NCI-H524 (cell line): ENCODE data around the gene EEFSEC.
A peak's percentile ranks its signal among the peaks of the same experiment; 100 is the strongest.

Experiments used
- DNase-seq, 2 experiments: peaks; one replicate each; lab custom pipeline; 2025; lab: John Stamatoyannopoulos, UW

EEFSEC gene

GRCh38 chr3:128153156-128154041 is at the start of gene EEFSEC:
Gene EEFSEC (plus strand): TSS chr3:128153481. CDS start chr3:128153508, 27 bp downstream.
- DNase-seq = peak; percentile 73 to 94

- DNase-seq = no peak
These were observed 45.4 kb upstream of the EEFSEC start for GRCh38 chr3:128107834-128108233.

- DNase-seq = no peak
These were observed 42.1 kb upstream of the EEFSEC start for GRCh38 chr3:128111147-128111546.

GRCh38 chr3:128112357-128112968 is 40.8 kb upstream of the EEFSEC start:
- no peak for DNase-seq

GRCh38 chr3:128113817-128114794 is 39.2 kb upstream of the EEFSEC start:
- no peak for DNase-seq

GRCh38 chr3:128122013-128122412 is 31.3 kb upstream of the EEFSEC start:
- no peak for DNase-seq

- DNase-seq = peak in 1 of 2 experiments; percentile 40
These were observed 30.1 kb upstream of the EEFSEC start for GRCh38 chr3:128123156-128123537.

- DNase-seq = peak; percentile 99
These were observed 29.5 kb upstream of the EEFSEC start, which contains the start of gene RUVBL1 for GRCh38 chr3:128123538-128124368. Gene RUVBL1 (minus strand): TSS chr3:128123812. CDS start chr3:128123724, 88 bp downstream.

GRCh38 chr3:128127236-128127635 is 26.0 kb upstream of the EEFSEC start:
- no peak for DNase-seq

GRCh38 chr3:128128251-128128650 is 25.0 kb upstream of the EEFSEC start:
- no peak for DNase-seq

- DNase-seq = no peak
These were observed 21.2 kb upstream of the EEFSEC start for GRCh38 chr3:128131897-128132646.

GRCh38 chr3:128133273-128133883 is 19.9 kb upstream of the EEFSEC start:
- peak; percentile 44 to 66 for DNase-seq

- no peak for DNase-seq
These were observed 9.8 kb upstream of the EEFSEC start for GRCh38 chr3:128143496-128143895.

GRCh38 chr3:128144512-128145187 is 8.6 kb upstream of the EEFSEC start:
- DNase-seq = no peak

GRCh38 chr3:128145279-128145678 is 8.0 kb upstream of the EEFSEC start:
- DNase-seq = no peak

- DNase-seq = no peak
These were observed 7.1 kb upstream of the EEFSEC start for GRCh38 chr3:128146201-128146600.

GRCh38 chr3:128149650-128150049 is 3.6 kb upstream of the EEFSEC start:
- DNase-seq = no peak

GRCh38 chr3:128151758-128152274 is 1.5 kb upstream of the EEFSEC start:
- DNase-seq = no peak
